Fibroblast of lung (primary cell): Measurements from ENCODE around the gene IL16.

Experiments
- CTCF ChIP-seq, 2 donors: IDR thresholded peaks in 1 of 2; conservative IDR thresholded peaks in 1 of 2; 1 replicate in 1 of 2; 2 replicates in 1 of 2; pipeline ENCODE4 v1.5.1; 2011 to 2012; ENCODE audit warnings: low read length in 2 of 2, control low read depth in 1 of 2, inconsistent platforms in 1 of 2, low read depth in 1 of 2, mild to moderate bottlenecking in 1 of 2
- EZH2 ChIP-seq: IDR thresholded peaks from 2 replicates; pipeline ENCODE4 v1.5.1; 2012; ENCODE audit warnings: low read length, control low read depth, mild to moderate bottlenecking; ENCODE audit errors: missing control alignments

GRCh38 chr15:81239190-81239589, 42.5 kb downstream of the IL16 start:
- TF ChIP-seq CTCF (conservative IDR thresholded peaks at IDR 0.05 in 1 of 2, IDR thresholded peaks at IDR 0.05 in 1 of 2; ENCODE audit: low read depth in 1 of 2, low read length in 2 of 2) (no peak), EZH2 (no peak)
